ENCODE results near the gene IL24. TPM values are rescaled to one million over a fixed set of nuclear protein-coding genes. Genes with fewer than 3 reads are reported as not detected.

Gene IL24
- total and polyA plus RNA-seq, 2 donors from 2014 or later: not detected

DNA sequence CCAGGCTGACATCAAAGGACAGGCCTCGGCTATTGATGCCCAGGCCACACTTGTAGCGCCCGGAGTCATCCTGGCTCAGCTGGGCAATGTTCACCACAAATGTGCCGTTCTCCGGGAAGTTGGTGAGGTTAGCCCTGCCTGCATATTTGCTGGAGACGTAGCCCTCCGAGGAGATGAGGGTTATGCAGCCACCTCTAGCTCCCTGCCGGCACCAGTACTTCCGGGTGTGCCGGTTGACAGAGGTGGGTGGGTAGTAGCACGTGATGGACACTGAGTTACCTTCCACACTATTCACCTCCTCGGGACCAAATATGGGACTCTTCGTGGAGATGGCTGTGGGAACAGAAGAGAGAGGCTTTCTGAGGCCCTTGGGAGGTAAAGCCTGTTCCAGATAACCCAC is 41.9 kb downstream of the IL24 start:
- Histone ChIP-seq H3K4me3 (ENCODE audit: low read length in 3 of 3) (no peak overlapping the region), H3K9me3 (ENCODE audit: control insufficient read depth in 2 of 3, insufficient read depth in 1 of 3, low read length in 3 of 3) (no peaks in the 10 kb centered on the region), H3K27me3 (ENCODE audit: control insufficient read depth, insufficient read depth, low read length) (no peaks in the 10 kb centered on the region), H3K27ac (ENCODE audit: low read depth in 2 of 2, low read length in 2 of 2) (no peak overlapping the region), H3K4me1 (ENCODE audit: control insufficient read depth in 2 of 3, insufficient read depth in 2 of 3, low read depth in 1 of 3, low read length in 3 of 3) (peaks cover 0 to 20% (median 12%) of the 10 kb centered on the region in 3 donors), H3K9ac (ENCODE audit: low read length in 3 of 3) (no peak overlapping the region), H3K36me3 (ENCODE audit: control insufficient read depth in 2 of 3, insufficient read depth in 3 of 3, low read length in 3 of 3) (no peaks in the 10 kb centered on the region)
- TF ChIP-seq, protein P1, sequence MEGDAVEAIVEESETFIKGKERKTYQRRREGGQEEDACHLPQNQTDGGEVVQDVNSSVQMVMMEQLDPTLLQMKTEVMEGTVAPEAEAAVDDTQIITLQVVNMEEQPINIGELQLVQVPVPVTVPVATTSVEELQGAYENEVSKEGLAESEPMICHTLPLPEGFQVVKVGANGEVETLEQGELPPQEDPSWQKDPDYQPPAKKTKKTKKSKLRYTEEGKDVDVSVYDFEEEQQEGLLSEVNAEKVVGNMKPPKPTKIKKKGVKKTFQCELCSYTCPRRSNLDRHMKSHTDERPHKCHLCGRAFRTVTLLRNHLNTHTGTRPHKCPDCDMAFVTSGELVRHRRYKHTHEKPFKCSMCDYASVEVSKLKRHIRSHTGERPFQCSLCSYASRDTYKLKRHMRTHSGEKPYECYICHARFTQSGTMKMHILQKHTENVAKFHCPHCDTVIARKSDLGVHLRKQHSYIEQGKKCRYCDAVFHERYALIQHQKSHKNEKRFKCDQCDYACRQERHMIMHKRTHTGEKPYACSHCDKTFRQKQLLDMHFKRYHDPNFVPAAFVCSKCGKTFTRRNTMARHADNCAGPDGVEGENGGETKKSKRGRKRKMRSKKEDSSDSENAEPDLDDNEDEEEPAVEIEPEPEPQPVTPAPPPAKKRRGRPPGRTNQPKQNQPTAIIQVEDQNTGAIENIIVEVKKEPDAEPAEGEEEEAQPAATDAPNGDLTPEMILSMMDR (IDR thresholded peaks at IDR 0.05; ENCODE audit: borderline replicate concordance, extremely low read depth, insufficient read depth): no peak
- FAIRE-seq: no peak
- intact Hi-C loops (cut with DNase I): no loop called here
- no peak for DNase-seq

- no peak overlapping the region for H3K27ac ChIP-seq (ENCODE audit: low read depth in 2 of 2, low read length in 2 of 2)
- no peak for DNase-seq
- FAIRE-seq: no peak
- H3K4me3 ChIP-seq (ENCODE audit: low read length in 3 of 3): no peak overlapping the region
- H3K9ac ChIP-seq (ENCODE audit: low read length in 3 of 3): no peak overlapping the region
- H3K36me3 ChIP-seq (ENCODE audit: control insufficient read depth in 2 of 3, insufficient read depth in 3 of 3, low read length in 3 of 3): no peaks in the 10 kb centered on the region
- H3K27me3 ChIP-seq (ENCODE audit: control insufficient read depth, insufficient read depth, low read length): no peaks in the 10 kb centered on the region
- TF ChIP-seq, protein P1 (IDR thresholded peaks at IDR 0.05; ENCODE audit: borderline replicate concordance, extremely low read depth, insufficient read depth): no peak
- peaks cover 0 to 20% (median 13%) of the 10 kb centered on the region in 3 donors for H3K4me1 ChIP-seq (ENCODE audit: control insufficient read depth in 2 of 3, insufficient read depth in 2 of 3, low read depth in 1 of 3, low read length in 3 of 3)
- intact Hi-C loops (cut with DNase I): no loop called here
- no peaks in the 10 kb centered on the region for H3K9me3 ChIP-seq (ENCODE audit: control insufficient read depth in 2 of 3, insufficient read depth in 1 of 3, low read length in 3 of 3)
These were observed 42.8 kb downstream of the IL24 start for GRCh38 chr1:206939841-206940587.

GRCh38 chr1:206940588-206940936 is 43.3 kb downstream of the IL24 start:
- FAIRE-seq (no peak), DNase-seq (no peak)
- Histone ChIP-seq H3K9ac (ENCODE audit: low read length in 3 of 3) (no peak overlapping the region), H3K36me3 (ENCODE audit: control insufficient read depth in 2 of 3, insufficient read depth in 3 of 3, low read length in 3 of 3) (no peaks in the 10 kb centered on the region), H3K9me3 (ENCODE audit: control insufficient read depth in 2 of 3, insufficient read depth in 1 of 3, low read length in 3 of 3) (no peaks in the 10 kb centered on the region), H3K27me3 (ENCODE audit: control insufficient read depth, insufficient read depth, low read length) (no peaks in the 10 kb centered on the region), H3K4me1 (ENCODE audit: control insufficient read depth in 2 of 3, insufficient read depth in 2 of 3, low read depth in 1 of 3, low read length in 3 of 3) (peaks cover 0 to 20% (median 16%) of the 10 kb centered on the region in 3 donors), H3K4me3 (ENCODE audit: low read length in 3 of 3) (no peak overlapping the region), H3K27ac (ENCODE audit: low read depth in 2 of 2, low read length in 2 of 2) (no peak overlapping the region)
- intact Hi-C loops (cut with DNase I): no loop called here
- TF ChIP-seq, protein P1 (IDR thresholded peaks at IDR 0.05; ENCODE audit: borderline replicate concordance, extremely low read depth, insufficient read depth): no peak
